Keratinocyte (primary cell): ENCODE measurements around the gene MSANTD1. TPM values are rescaled to one million over a fixed set of nuclear protein-coding genes. Genes with fewer than 3 reads are reported as not detected.

Experiments
- DNase-seq: peaks from one replicate; pipeline ENCODE4 v3.0.0-alpha.2; 2011; ENCODE audit warnings: low read depth, missing footprints, low spot score
- FAIRE-seq: peaks from 2 replicates; lab custom pipeline; 2011; peaks lifted over from hg19 to GRCh38; lab: Jason Lieb, UNC
- H2AFZ ChIP-seq: 2 replicates; pipeline ENCODE4 v1.6.0; 2012; ENCODE audit warnings: low read length, control low read depth, inconsistent platforms; ENCODE audit not compliant: control insufficient read depth
- H3K27ac ChIP-seq: 2 replicates; pipeline ENCODE4 v1.5.1; 2011; ENCODE audit warnings: low read length; ENCODE audit not compliant: control insufficient read depth, insufficient read depth
- H3K27me3 ChIP-seq: 3 replicates; pipeline ENCODE4 v1.6.0; 2011; ENCODE audit warnings: low read length; ENCODE audit not compliant: control insufficient read depth, insufficient read depth; ENCODE audit errors: extremely low read depth
- H3K36me3 ChIP-seq, 2 experiments: 2 replicates in 1 of 2; 3 replicates in 1 of 2; pipeline ENCODE4 v1.5.1; 2011; ENCODE audit warnings: low read length in 2 of 2, mild to moderate bottlenecking in 1 of 2; ENCODE audit not compliant: control insufficient read depth in 2 of 2, insufficient read depth in 2 of 2; ENCODE audit errors: extremely low read depth in 1 of 2
- H3K4me1 ChIP-seq: 3 replicates; pipeline ENCODE4 v1.5.1; 2011; ENCODE audit warnings: low read length; ENCODE audit not compliant: control insufficient read depth, insufficient read depth; ENCODE audit errors: extremely low read depth
- H3K4me2 ChIP-seq: 3 replicates; pipeline ENCODE4 v1.6.0; 2011; ENCODE audit warnings: low read depth, low read length; ENCODE audit not compliant: control insufficient read depth, insufficient read depth; ENCODE audit errors: extremely low read depth
- H3K4me3 ChIP-seq, 3 experiments: fragments of 200-600 bp in 1 of 3; sonication (generic) in 1 of 3; 2 replicates in 2 of 3; 3 replicates in 1 of 3; pipeline ENCODE4 v1.5.1; 2011 to 2016; ENCODE audit warnings: low read length in 3 of 3, mild to moderate bottlenecking in 3 of 3, control low read depth in 2 of 3, inconsistent platforms in 1 of 3, low read depth in 1 of 3, mixed read lengths in 1 of 3, mixed run types in 1 of 3, moderate library complexity in 1 of 3; ENCODE audit not compliant: control insufficient read depth in 2 of 3, insufficient read depth in 2 of 3; ENCODE audit errors: extremely low read depth in 1 of 3
- H3K79me2 ChIP-seq: 2 replicates; pipeline ENCODE4 v1.6.0; 2012; ENCODE audit warnings: low read length; ENCODE audit not compliant: control insufficient read depth, insufficient read depth
- H3K9ac ChIP-seq: 3 replicates; pipeline ENCODE4 v1.6.0; 2011; ENCODE audit warnings: low read length; ENCODE audit not compliant: control insufficient read depth, insufficient read depth; ENCODE audit errors: extremely low read depth
- H3K9me1 ChIP-seq: 3 replicates; pipeline ENCODE4 v1.6.0; 2011; ENCODE audit warnings: low read length; ENCODE audit not compliant: control insufficient read depth, insufficient read depth; ENCODE audit errors: extremely low read depth
- H3K9me3 ChIP-seq: 2 replicates; pipeline ENCODE4 v1.5.1; 2012; ENCODE audit warnings: low read depth, low read length; ENCODE audit not compliant: control insufficient read depth
- H4K20me1 ChIP-seq: 3 replicates; pipeline ENCODE4 v1.6.0; 2011; ENCODE audit warnings: low read length; ENCODE audit not compliant: control insufficient read depth, insufficient read depth; ENCODE audit errors: extremely low read depth
- EZH2 ChIP-seq: IDR thresholded peaks from one replicate; pipeline ENCODE4 v1.6.1; 2012; ENCODE audit warnings: inconsistent platforms, mild to moderate bottlenecking, low read length, moderate library complexity
- dilution Hi-C: fragments of 300-500 bp; cut with MboI; formaldehyde crosslinking; loops from one replicate; pipeline ENCODE4 v1.7.0; 2020; ENCODE audit warnings: low sequenced_read_pairs; ENCODE audit not compliant: extremely low pct_ligation_motif_present
- polyA plus RNA-seq, 5 experiments: library from polyadenylated mRNA; depleted of rRNA in 3 of 5; stranded (reverse) in 3 of 5; stranded (forward) in 1 of 5; unstranded in 1 of 5; fragments of >200 nt; gene quantifications; 1 replicate in 1 of 5; 2 replicates in 3 of 5; 3 replicates in 1 of 5; pipeline versions ENCODE4 v1.2.1 to v1.2.3, GENCODE V29; 2011 to 2012; ENCODE audit warnings: missing spikeins in 2 of 5, low read depth in 1 of 5, low replicate concordance in 1 of 5
- TF ChIP-seq, protein P1 (sequence below), 3 experiments: IDR thresholded peaks in 1 of 3; conservative IDR thresholded peaks in 1 of 3; optimal IDR thresholded peaks in 1 of 3; 2 replicates in 2 of 3; 3 replicates in 1 of 3; pipeline versions ENCODE3 to v1.5.1; 2011; ENCODE audit warnings: low read length in 3 of 3, mild to moderate bottlenecking in 3 of 3, moderate library complexity in 2 of 3, control low read depth in 1 of 3, inconsistent platforms in 1 of 3; ENCODE audit not compliant: insufficient read depth in 2 of 3; ENCODE audit errors: extremely low read depth in 1 of 3

MSANTD1 gene
- polyA plus RNA-seq, 1 donor (not counting 4 experiments of a cell fraction or from before 2014, with no cell fraction given): not detected

GRCh38 chr4:3211866-3212265 lies 37.1 kb upstream of the MSANTD1 start:
- Histone ChIP-seq H3K9me1 (no peaks in the 10 kb centered on the region), H3K36me3 (peaks cover 38 to 39% of the 10 kb centered on the region in 2 experiments), H4K20me1 (no peaks in the 10 kb centered on the region), H3K9ac (no peak overlapping the region), H3K4me2 (no peak overlapping the region), H3K4me1 (no peaks in the 10 kb centered on the region), H3K79me2 (no peaks in the 10 kb centered on the region), H3K27me3 (no peaks in the 10 kb centered on the region), H3K27ac (no peak overlapping the region), H3K4me3 (no peak overlapping the region), H2AFZ (no peak overlapping the region), H3K9me3 (no peaks in the 10 kb centered on the region)
- DNase-seq: no peak
- dilution Hi-C loops: no loop called here
- TF ChIP-seq, protein P1, sequence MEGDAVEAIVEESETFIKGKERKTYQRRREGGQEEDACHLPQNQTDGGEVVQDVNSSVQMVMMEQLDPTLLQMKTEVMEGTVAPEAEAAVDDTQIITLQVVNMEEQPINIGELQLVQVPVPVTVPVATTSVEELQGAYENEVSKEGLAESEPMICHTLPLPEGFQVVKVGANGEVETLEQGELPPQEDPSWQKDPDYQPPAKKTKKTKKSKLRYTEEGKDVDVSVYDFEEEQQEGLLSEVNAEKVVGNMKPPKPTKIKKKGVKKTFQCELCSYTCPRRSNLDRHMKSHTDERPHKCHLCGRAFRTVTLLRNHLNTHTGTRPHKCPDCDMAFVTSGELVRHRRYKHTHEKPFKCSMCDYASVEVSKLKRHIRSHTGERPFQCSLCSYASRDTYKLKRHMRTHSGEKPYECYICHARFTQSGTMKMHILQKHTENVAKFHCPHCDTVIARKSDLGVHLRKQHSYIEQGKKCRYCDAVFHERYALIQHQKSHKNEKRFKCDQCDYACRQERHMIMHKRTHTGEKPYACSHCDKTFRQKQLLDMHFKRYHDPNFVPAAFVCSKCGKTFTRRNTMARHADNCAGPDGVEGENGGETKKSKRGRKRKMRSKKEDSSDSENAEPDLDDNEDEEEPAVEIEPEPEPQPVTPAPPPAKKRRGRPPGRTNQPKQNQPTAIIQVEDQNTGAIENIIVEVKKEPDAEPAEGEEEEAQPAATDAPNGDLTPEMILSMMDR (optimal IDR thresholded peaks at IDR 0.05 in 1 of 3, IDR thresholded peaks at IDR 0.05 in 1 of 3, conservative IDR thresholded peaks at IDR 0.05 in 1 of 3; ENCODE audit: extremely low read depth in 1 of 3, insufficient read depth in 2 of 3, low read length in 3 of 3): no peak
- TF ChIP-seq EZH2: no peak
- FAIRE-seq: no peak

DNA sequence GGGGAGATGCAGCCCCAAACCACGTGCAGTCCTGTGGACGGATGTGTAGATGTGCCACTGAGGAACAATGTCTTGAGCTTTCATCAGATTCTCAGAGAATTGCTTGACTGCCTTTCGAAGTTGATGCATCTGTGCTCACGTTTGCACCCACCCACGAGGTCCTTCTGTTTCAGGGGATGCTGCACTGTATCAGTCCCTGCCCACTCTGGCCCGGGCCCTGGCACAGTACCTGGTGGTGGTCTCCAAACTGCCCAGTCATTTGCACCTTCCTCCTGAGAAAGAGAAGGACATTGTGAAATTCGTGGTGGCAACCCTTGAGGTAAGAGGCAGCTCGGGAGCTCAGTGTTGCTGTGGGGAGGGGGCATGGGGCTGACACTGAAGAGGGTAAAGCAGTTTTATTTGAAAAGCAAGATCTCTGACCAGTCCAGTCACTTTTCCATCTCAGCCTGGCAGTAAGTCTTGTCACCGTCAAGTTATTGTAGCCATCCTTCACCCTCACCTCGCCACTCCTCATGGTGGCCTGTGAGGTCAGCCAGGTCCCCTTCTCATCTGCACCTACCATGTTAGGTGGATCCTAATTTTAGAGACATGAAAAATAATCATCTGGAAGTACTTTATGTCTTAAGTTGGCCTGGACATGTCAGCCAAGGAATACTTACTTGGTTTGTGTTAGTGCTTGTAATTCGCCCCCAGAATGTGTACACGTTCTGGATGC lies 36.4 kb upstream of the MSANTD1 start:
- H4K20me1 ChIP-seq: no peaks in the 10 kb centered on the region
- no peak overlapping the region for H3K27ac ChIP-seq
- H3K4me3 ChIP-seq: no peak overlapping the region
- H3K9ac ChIP-seq: no peak overlapping the region
- TF ChIP-seq, protein P1 (optimal IDR thresholded peaks at IDR 0.05 in 1 of 3, IDR thresholded peaks at IDR 0.05 in 1 of 3, conservative IDR thresholded peaks at IDR 0.05 in 1 of 3; ENCODE audit: extremely low read depth in 1 of 3, insufficient read depth in 2 of 3, low read length in 3 of 3): no peak
- no peak for TF ChIP-seq EZH2
- no peaks in the 10 kb centered on the region for H3K27me3 ChIP-seq
- peaks cover 40 to 41% of the 10 kb centered on the region in 2 experiments for H3K36me3 ChIP-seq
- no peak overlapping the region for H3K4me2 ChIP-seq
- H2AFZ ChIP-seq: no peak overlapping the region
- no peaks in the 10 kb centered on the region for H3K9me3 ChIP-seq
- DNase-seq: no peak
- H3K4me1 ChIP-seq: no peaks in the 10 kb centered on the region
- dilution Hi-C loops: no loop called here
- FAIRE-seq: no peak
- no peaks in the 10 kb centered on the region for H3K9me1 ChIP-seq
- H3K79me2 ChIP-seq: no peaks in the 10 kb centered on the region
